ENCODE measurements around the gene VWDE.

VWDE gene

GRCh38 chr7:12303062-12303461 is 100.6 kb downstream of the VWDE start:
- CTCF ChIA-PET = no interaction called here
- TF ChIP-seq TARDBP (IDR thresholded peaks at IDR 0.05) = no peak
- DNase-seq (ENCODE audit: extremely low spot score) = no peak
- POLR2A ChIA-PET = no interaction called here

GRCh38 chr7:12300415-12300814 is 103.2 kb downstream of the VWDE start:
- DNase-seq (ENCODE audit: extremely low spot score) = no peak
- CTCF ChIA-PET = no interaction called here
- TF ChIP-seq CTBP1 (IDR thresholded peaks at IDR 0.05; ENCODE audit: borderline replicate concordance) (no peak), TARDBP (IDR thresholded peaks at IDR 0.05) (no peak), ZNF384 (IDR thresholded peaks at IDR 0.05) (no peak), ELF4 (IDR thresholded peaks at IDR 0.05) (no peak), SP1 (IDR thresholded peaks at IDR 0.05) (no peak), LEF1 (IDR thresholded peaks at IDR 0.05; ENCODE audit: borderline replicate concordance) (no peak), FOXM1 (IDR thresholded peaks at IDR 0.05; ENCODE audit: borderline replicate concordance) (no peak), HDGF (IDR thresholded peaks at IDR 0.05; ENCODE audit: borderline replicate concordance) (no peak), FOXK2 (IDR thresholded peaks at IDR 0.05) (no peak), NFRKB (IDR thresholded peaks at IDR 0.05) (no peak), BHLHE40 (IDR thresholded peaks at IDR 0.05; ENCODE audit: borderline replicate concordance) (no peak), L3MBTL2 (conservative IDR thresholded peaks at IDR 0.05) (no peak), ARNT (IDR thresholded peaks at IDR 0.05) (no peak), SUZ12 (IDR thresholded peaks at IDR 0.05) (no peak)
- TF ChIP-seq, protein P1, sequence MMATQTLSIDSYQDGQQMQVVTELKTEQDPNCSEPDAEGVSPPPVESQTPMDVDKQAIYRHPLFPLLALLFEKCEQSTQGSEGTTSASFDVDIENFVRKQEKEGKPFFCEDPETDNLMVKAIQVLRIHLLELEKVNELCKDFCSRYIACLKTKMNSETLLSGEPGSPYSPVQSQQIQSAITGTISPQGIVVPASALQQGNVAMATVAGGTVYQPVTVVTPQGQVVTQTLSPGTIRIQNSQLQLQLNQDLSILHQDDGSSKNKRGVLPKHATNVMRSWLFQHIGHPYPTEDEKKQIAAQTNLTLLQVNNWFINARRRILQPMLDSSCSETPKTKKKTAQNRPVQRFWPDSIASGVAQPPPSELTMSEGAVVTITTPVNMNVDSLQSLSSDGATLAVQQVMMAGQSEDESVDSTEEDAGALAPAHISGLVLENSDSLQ (IDR thresholded peaks at IDR 0.05) = no peak
- POLR2A ChIA-PET = no interaction called here

DNA sequence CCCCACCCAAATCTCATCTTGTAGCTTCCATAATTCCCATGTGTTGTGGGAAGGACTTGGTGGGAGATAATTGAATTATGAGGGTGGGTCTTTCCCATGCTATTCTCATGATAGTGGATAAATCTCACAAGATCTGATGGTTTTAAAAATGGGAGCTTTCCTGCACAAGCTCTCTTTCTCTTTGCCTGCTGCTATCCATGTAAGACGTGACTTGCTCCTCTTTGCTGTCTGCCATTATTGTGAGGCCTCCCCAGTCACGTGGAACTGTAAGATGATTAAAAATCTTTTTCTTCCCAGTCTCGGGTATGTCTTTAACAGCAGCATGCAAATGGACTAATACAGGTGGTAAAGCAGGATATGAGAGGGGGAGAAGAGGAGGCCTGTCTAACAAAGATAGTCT is 104.3 kb downstream of the VWDE start:
- TF ChIP-seq L3MBTL2 (conservative IDR thresholded peaks at IDR 0.05) = no peak
- no peak for TF ChIP-seq CTBP1 (IDR thresholded peaks at IDR 0.05; ENCODE audit: borderline replicate concordance)
- TF ChIP-seq HDGF (IDR thresholded peaks at IDR 0.05; ENCODE audit: borderline replicate concordance) = no peak
- no peak for TF ChIP-seq ARNT (IDR thresholded peaks at IDR 0.05)
- no peak for TF ChIP-seq FOXA1 (IDR thresholded peaks at IDR 0.05)
- no peak for TF ChIP-seq SUZ12 (IDR thresholded peaks at IDR 0.05)
- TF ChIP-seq NFRKB (IDR thresholded peaks at IDR 0.05) = no peak
- TF ChIP-seq FOXK2 (IDR thresholded peaks at IDR 0.05) = no peak
- no peak for TF ChIP-seq ELF4 (IDR thresholded peaks at IDR 0.05)
- no peak for TF ChIP-seq ZNF384 (IDR thresholded peaks at IDR 0.05)
- no peak for TF ChIP-seq BHLHE40 (IDR thresholded peaks at IDR 0.05; ENCODE audit: borderline replicate concordance)
- TF ChIP-seq SP1 (IDR thresholded peaks at IDR 0.05) = no peak
- TF ChIP-seq TARDBP (IDR thresholded peaks at IDR 0.05) = no peak
- TF ChIP-seq FOXM1 (IDR thresholded peaks at IDR 0.05; ENCODE audit: borderline replicate concordance) = no peak
- TF ChIP-seq LEF1 (IDR thresholded peaks at IDR 0.05; ENCODE audit: borderline replicate concordance) = no peak
- TF ChIP-seq, protein P1 (IDR thresholded peaks at IDR 0.05) = no peak
- no peak for DNase-seq (ENCODE audit: extremely low spot score)
- ChIA-PET CTCF (no interaction called here), POLR2A (no interaction called here)

GRCh38 chr7:12297283-12298108 is 106.2 kb downstream of the VWDE start:
- no peak for DNase-seq (ENCODE audit: extremely low spot score)
- ChIA-PET CTCF (interaction anchor here (0.6 kb wide), 1 partner anchor 86 kb away, joined by 4 read pairs; no protein-coding TSS in a partner anchor), POLR2A (no interaction called here)
- TF ChIP-seq ELF4 (IDR thresholded peaks at IDR 0.05) (no peak), HDGF (IDR thresholded peaks at IDR 0.05; ENCODE audit: borderline replicate concordance) (no peak), ARNT (IDR thresholded peaks at IDR 0.05) (no peak), FOXA1 (IDR thresholded peaks at IDR 0.05) (no peak), LEF1 (IDR thresholded peaks at IDR 0.05; ENCODE audit: borderline replicate concordance) (no peak)

DNA sequence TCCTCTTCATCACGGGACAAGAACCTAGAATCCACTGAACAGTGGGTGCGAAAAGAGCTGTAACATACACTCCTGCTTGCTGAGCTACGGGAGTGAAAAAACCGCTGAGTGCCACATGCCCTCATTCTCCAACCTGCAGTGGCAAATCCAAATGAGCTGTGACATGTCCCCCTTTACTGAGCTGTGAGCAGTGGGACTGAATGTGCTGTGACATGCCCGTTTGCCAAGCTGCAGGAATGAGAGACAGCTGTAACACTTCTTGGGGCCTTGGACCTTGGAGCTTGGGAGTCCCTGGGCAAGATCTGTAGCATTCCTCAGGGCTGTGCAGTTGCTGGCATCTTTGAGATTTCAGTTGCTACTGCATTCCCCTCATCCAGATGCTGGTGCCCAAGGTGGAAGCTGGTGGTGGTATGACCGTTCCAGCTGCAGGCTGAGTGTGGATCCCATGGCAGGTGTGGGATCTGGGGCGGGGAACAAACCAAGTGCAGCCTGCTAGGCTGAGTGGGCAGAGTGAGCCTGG is 107.6 kb downstream of the VWDE start:
- no peak for TF ChIP-seq SP1 (IDR thresholded peaks at IDR 0.05)
- TF ChIP-seq CTBP1 (IDR thresholded peaks at IDR 0.05; ENCODE audit: borderline replicate concordance) = no peak
- TF ChIP-seq LEF1 (IDR thresholded peaks at IDR 0.05; ENCODE audit: borderline replicate concordance) = no peak
- no peak for TF ChIP-seq NFRKB (IDR thresholded peaks at IDR 0.05)
- no peak for TF ChIP-seq ZNF384 (IDR thresholded peaks at IDR 0.05)
- TF ChIP-seq ELF4 (IDR thresholded peaks at IDR 0.05) = no peak
- TF ChIP-seq, protein P1 (IDR thresholded peaks at IDR 0.05) = no peak
- TF ChIP-seq FOXM1 (IDR thresholded peaks at IDR 0.05; ENCODE audit: borderline replicate concordance) = no peak
- no peak for TF ChIP-seq L3MBTL2 (conservative IDR thresholded peaks at IDR 0.05)
- no peak for TF ChIP-seq FOXK2 (IDR thresholded peaks at IDR 0.05)
- TF ChIP-seq BHLHE40 (IDR thresholded peaks at IDR 0.05; ENCODE audit: borderline replicate concordance) = no peak
- no peak for TF ChIP-seq SUZ12 (IDR thresholded peaks at IDR 0.05)
- no peak for TF ChIP-seq TARDBP (IDR thresholded peaks at IDR 0.05)
- TF ChIP-seq HDGF (IDR thresholded peaks at IDR 0.05; ENCODE audit: borderline replicate concordance) = no peak
- TF ChIP-seq ARNT (IDR thresholded peaks at IDR 0.05) = no peak
- no peak for TF ChIP-seq FOXA1 (IDR thresholded peaks at IDR 0.05)
- DNase-seq (ENCODE audit: extremely low spot score) = no peak
- ChIA-PET CTCF (no interaction called here), POLR2A (no interaction called here)

DNA sequence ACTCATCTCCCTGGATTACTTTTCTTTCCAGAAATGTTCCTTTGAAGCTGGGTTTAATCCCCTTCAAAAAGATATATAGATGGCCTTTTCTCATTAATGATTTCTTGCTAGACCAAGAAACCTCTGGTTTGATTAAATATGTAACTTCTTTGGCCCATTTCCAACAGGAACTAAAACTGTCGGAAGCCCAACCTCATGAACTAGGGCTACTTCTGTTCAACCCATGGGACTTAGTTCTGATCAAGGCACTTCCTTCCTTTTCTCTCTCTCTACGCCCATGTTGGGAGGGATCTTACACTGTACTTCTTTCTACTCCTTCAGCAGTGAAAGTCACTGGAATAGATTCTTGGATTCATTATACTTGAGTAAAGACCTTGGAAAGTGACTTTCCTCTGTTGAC is 109.0 kb downstream of the VWDE start:
- ChIA-PET POLR2A (no interaction called here), CTCF (no interaction called here)
- no peak for DNase-seq (ENCODE audit: extremely low spot score)
- TF ChIP-seq NFRKB (IDR thresholded peaks at IDR 0.05) = no peak
- no peak for TF ChIP-seq L3MBTL2 (conservative IDR thresholded peaks at IDR 0.05)
- TF ChIP-seq SP1 (IDR thresholded peaks at IDR 0.05) = no peak
- TF ChIP-seq, protein P1 (IDR thresholded peaks at IDR 0.05) = no peak
- TF ChIP-seq BHLHE40 (IDR thresholded peaks at IDR 0.05; ENCODE audit: borderline replicate concordance) = no peak
- TF ChIP-seq LEF1 (IDR thresholded peaks at IDR 0.05; ENCODE audit: borderline replicate concordance) = no peak
- no peak for TF ChIP-seq FOXK2 (IDR thresholded peaks at IDR 0.05)
- no peak for TF ChIP-seq CTBP1 (IDR thresholded peaks at IDR 0.05; ENCODE audit: borderline replicate concordance)
- no peak for TF ChIP-seq TARDBP (IDR thresholded peaks at IDR 0.05)
- no peak for TF ChIP-seq SUZ12 (IDR thresholded peaks at IDR 0.05)
- TF ChIP-seq HDGF (IDR thresholded peaks at IDR 0.05; ENCODE audit: borderline replicate concordance) = no peak

Data from HEK293T (cell line).